HG03520 (cell line): ENCODE measurements around the gene NUP188.

Experiments used
- ATAC-seq: cut with Tn5 transposase; IDR thresholded peaks from one replicate; pipeline ENCODE4 v1.9.1; 2021; ENCODE audit warnings: mild to moderate bottlenecking, moderate library complexity; ENCODE audit not compliant: unreplicated experiment

The NUP188 gene, protein sequence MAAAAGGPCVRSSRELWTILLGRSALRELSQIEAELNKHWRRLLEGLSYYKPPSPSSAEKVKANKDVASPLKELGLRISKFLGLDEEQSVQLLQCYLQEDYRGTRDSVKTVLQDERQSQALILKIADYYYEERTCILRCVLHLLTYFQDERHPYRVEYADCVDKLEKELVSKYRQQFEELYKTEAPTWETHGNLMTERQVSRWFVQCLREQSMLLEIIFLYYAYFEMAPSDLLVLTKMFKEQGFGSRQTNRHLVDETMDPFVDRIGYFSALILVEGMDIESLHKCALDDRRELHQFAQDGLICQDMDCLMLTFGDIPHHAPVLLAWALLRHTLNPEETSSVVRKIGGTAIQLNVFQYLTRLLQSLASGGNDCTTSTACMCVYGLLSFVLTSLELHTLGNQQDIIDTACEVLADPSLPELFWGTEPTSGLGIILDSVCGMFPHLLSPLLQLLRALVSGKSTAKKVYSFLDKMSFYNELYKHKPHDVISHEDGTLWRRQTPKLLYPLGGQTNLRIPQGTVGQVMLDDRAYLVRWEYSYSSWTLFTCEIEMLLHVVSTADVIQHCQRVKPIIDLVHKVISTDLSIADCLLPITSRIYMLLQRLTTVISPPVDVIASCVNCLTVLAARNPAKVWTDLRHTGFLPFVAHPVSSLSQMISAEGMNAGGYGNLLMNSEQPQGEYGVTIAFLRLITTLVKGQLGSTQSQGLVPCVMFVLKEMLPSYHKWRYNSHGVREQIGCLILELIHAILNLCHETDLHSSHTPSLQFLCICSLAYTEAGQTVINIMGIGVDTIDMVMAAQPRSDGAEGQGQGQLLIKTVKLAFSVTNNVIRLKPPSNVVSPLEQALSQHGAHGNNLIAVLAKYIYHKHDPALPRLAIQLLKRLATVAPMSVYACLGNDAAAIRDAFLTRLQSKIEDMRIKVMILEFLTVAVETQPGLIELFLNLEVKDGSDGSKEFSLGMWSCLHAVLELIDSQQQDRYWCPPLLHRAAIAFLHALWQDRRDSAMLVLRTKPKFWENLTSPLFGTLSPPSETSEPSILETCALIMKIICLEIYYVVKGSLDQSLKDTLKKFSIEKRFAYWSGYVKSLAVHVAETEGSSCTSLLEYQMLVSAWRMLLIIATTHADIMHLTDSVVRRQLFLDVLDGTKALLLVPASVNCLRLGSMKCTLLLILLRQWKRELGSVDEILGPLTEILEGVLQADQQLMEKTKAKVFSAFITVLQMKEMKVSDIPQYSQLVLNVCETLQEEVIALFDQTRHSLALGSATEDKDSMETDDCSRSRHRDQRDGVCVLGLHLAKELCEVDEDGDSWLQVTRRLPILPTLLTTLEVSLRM (N-terminal part only)

DNA sequence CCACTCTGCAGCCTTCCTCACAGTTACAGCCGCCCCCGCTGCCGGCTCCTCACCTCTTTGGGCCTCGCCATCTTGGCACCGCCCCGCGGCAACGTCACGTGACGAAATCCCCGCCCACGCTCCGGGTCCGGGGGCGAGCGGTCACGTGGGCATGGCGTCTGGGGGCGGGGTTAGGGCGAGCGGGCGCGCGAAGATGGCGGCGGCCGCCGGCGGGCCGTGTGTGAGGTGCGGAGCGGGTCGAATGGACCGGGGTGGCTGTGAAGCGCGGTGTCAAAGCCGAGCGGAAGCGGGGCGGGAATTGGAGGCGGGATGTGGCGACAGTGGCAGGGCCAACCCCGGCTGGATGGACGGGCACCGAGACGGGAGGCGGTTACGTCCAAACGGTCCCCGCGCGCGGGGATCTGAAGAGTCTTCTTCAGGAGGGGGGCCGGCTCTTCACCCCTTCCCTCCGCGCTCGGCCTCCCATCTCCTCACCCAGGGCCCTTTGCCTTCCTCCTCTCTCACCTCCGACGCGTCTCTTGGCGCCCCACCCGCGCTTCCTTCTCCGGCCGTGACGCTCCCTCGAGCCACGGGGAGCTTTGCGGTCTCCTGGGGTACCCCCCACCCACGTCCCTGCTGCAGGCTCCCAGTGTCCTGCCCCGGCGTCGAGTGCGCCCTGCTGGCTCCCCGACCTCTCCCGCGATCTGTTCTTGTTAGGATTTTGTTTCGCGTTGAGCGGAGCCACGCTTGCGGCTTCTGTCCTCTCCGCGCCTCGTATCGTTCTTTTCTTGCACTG is at the start of gene NUP188, which contains the start of gene DOLK:
TSS of gene NUP188 (plus strand) at position 173 of the 775 bp plus-strand sequence. CDS start at position 194, 21 bp downstream.
TSS of gene DOLK (minus strand) at position 77 of the 775 bp plus-strand sequence. CDS start 300 bp downstream, outside the sequence.
- ATAC-seq: peak; percentile 59

DNA sequence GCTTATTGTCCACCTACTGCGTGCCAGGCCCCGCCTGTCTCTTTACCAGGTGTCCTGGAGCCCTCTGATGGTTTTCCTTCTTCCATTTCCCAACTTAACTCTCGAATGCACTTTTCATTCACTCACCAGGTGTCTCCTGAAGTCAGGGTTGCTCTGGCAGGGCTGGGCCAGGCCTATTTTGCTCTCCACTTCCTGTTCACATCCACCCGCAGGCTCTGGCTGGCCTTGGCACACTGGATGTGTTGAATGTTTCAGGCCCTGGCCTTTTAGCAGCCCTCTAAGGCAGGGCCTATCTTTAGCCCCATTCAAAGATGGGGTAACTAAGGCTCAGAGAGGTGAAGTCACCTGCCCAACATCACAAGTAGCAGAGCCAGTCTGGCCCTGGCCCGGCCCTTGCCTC is 49.1 kb upstream of the NUP188 start:
- no peak for ATAC-seq

DNA sequence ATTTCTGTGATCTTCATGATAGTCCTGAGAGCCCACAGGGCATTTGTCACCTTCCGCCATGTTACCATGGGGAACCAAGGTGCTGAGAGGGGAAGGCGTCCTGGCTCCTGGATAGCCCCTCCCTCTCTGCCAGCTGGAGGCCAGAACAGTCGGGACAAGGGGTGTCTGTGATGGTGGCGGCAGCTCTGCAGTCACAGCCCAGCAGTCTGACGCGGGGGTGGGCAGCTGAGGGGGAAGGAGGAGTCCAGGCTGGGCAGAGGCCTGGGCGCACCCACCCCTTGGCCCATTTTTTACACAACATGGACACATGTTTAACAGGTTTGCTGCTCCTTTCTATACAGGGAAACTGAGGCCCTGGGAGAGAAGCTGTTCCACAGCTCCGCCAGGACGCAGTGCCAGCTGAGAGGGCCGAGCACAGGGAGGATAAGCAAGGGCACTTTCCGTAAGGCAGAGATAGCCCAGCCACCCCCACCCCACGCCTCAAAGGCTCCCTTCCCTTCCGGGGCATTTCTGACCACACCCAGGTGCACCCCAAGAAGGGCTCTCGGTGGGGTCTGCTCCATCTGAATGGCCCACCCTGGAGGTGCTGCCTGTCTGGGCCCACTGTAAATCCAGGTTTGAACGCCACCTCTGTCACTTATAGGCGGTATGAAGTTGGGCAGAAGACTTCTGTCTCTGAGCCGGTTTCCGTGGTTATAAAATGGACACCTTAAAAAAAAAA is 48.5 kb upstream of the NUP188 start:
- ATAC-seq: no peak

DNA sequence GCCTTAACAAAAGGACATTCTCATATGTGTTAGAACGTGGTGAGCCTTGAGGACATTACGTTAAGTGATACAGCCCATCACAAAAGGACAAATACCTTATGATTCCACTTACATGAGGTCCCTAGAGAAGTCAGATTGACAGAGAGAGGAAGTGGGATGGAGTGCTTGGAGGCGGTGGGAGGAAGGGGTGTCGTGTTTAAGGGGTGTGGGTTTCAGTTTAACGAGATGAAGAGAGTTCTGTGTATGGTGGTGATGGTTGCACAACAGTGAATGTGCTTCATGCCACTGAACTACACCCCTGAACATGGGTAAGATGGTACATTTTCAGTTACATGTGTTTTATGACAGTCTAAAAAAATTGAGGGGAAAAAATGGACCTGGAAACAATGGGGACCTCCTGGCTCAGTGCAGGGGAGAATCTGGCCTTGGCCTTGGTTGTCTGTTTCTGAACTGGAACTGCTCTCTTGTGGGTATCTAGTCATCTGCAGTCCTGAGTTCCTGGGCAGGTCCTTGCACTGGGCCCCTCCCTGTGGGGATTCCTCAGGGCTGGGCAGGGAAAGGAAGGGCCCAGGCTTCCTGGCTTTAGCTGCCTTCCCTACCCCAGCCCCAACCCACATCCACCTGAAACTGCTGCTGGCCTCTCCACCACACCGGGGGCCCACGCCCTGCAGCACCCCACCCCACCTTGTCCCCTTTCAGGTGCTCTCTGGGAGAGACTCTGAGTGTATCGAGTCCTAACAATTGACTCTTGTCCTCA is 47.8 kb upstream of the NUP188 start:
- ATAC-seq: no peak

DNA sequence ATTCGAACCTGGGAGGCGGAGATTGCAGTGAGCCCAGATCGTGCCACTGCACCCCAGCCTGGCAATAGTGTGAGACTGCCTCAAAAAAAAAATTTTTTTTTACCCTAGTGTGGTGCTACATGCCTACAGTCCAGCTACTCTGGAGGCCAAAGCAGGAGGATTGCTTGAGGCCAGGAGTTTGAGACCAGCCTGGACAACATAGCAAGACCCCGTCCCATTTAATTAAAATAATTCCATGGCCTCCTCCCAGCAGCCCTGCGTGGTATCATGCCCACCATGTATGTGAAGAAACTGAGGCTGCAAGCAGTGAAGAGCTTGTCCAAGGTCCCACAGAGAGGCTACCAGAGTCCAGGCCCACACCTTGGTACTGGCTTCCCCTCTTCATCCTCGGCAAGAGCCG is 46.1 kb upstream of the NUP188 start:
- no peak for ATAC-seq

DNA sequence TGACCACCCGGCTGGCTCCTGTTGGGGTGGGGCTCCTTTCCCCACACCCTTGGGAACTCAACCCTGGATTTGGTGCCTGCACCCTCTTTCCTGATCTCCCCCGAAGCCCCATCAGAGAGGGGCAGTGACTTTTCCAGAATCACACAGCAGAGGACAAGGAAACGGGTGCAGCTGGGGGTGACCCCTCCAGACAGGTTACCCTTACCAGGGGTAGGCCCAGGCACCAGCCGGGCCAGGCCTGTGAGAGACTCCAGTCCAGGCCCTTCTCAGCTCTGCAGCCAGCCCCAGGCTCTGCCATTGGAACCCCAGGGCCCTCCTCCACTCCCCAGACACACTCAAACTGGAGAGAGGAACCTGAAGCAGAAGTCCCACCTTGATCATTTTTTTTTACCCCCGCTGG is 45.7 kb upstream of the NUP188 start:
- no peak for ATAC-seq

DNA sequence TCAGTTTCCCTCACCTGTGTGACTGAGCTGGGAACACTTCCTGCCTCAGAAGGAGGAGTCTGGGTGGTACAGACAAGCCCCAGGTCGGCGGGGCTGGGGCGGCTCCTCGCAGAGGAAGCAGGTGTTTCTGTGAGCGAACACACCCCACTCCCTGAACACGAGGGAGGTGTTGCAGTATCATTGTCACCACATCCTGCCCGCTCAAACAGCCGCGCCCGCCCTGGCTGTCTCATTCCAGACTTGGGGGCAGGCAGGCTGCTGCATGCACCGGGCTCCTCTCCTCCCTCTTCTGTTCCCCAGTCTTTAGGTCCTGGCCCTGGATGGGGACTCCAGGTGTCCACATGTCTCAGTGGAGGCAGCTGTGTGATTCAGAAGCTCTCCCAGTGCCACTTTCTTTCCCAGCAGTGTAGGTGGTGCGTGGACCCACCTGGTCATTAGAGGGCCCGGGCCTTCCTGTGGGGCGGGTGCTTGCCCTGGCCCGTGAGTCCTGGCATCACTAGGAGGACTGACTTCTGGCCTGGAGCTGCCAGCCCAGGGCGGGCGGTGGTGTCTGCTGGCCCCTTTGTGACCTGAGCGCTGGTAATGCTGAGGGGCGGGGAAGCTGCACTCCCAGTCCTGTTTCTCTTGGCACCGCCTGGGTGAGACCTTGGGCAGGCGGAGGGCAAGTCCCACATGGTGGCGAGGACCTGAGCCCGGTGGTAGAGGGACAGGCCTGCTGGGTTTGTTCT is 45.0 kb upstream of the NUP188 start:
- peak; percentile 69 for ATAC-seq

DNA sequence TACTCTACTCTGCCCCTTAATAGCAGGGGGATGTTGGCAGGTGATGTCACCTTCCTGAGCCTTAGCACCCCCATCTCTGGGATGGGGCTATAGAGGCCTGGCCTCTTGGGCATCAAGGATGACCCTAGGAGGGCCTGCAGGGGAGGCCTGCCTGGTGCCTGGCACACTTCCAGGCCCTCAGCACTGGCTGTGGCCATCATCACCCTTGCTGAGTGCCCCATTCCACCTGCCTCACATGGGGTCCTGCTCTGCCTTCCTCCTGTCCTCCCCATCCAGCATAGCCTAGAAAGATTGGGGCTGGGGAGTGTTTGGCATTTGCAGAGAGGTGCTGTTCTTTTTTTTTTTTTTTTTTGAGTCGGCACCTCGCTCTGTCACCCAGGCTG is 44.4 kb upstream of the NUP188 start:
- no peak for ATAC-seq

DNA sequence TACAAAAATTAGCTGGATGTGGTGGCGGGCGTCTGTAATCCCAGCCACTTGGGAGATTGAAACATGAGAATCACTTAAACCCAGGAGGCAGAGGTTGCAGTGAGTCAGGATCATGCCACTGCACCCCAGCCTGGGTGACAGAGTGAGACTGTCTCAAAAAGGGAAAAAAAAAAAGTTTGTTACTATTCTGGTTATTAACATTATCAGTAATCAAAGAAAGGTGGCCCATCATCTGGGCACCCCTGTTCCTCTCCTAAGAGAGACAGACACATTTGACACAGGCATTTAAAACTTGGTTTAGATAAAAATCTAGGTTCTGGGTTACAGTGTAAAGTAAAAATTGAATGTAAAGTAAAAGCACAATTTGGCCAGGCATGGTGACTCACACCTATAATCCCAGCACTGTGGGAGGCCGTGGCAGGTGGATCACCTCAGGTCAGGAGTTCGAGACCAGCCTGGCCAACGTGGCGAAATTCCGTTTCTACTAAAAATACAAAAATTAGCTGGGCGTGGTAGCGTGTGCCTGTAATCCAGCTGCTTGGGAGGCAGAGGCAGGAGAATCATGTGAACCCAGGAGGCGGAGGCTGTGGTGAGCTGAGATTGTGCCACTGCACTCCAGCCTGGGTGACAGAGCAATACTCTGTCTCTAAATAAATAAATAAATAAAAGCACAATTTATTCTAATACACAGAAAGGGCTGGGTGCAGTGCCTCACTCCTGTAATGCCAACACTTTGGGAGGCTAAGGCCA is 43.5 kb upstream of the NUP188 start:
- no peak for ATAC-seq

DNA sequence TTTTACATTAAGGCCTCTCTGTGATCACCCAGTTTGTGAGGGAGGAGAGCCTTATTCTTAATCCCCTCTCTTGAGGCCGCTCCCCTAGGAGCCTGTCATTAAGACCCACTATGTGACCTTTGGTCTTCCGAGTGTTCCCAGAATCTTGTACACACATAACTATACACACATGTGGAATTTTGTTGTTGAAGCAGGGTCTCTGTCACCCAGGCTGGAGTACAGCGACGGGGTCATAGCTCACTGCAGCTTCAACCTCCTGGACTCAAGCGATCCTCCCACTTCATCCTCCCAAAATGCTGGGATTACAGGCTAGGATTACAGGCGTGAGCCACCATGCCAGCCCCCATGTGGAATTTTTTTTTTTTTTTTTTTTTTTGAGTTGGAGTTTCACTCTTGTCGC is 41.5 kb upstream of the NUP188 start:
- no peak for ATAC-seq

DNA sequence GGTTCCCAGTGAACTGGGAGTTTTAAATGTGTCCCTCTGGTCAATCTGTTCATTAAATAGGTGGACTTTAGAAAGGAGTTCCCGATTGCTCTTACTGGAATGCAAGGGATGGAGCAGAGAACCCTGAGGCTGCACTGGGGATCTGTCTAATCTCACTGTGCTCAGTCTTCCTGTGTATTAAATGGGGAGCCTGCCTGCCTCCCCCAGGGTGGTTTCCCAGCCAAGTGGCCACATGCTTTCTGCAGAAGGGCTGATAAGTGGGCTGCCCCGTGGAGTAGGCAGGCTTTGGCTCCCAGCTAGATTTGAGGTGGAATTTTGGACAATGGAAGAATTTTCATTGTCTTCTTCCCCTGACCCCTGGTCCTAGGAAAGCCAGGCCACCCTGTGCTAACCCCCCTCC is 40.8 kb upstream of the NUP188 start:
- no peak for ATAC-seq

DNA sequence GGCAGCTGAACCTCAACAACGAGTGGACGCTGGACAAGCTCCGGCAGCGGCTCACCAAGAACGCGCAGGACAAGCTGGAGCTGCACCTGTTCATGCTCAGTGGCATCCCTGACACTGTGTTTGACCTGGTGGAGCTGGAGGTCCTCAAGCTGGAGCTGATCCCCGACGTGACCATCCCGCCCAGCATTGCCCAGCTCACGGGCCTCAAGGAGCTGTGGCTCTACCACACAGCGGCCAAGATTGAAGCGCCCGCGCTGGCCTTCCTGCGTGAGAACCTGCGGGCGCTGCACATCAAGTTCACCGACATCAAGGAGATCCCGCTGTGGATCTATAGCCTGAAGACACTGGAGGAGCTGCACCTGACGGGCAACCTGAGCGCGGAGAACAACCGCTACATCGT is 39.1 kb upstream of the NUP188 start:
- no peak for ATAC-seq

DNA sequence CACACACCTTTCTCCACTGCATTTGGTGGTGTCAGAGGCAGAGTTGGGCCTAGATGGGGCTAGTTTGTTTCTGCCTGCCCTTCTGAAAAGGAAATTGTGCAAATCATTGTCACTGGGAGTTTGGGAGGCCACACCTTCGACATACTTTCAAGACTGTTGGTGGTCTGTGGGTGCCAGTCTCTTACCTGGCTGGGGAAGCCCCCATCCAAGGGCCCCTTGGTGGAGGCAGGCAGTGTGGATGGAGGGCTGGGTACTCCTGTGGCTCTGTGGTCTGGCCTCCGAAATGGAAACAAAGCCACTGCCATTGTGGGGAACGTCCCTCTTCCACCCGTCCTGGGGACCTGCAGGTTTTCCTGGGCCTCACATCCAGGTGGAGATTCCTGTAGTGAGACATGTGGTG is 37.6 kb upstream of the NUP188 start:
- ATAC-seq: no peak

DNA sequence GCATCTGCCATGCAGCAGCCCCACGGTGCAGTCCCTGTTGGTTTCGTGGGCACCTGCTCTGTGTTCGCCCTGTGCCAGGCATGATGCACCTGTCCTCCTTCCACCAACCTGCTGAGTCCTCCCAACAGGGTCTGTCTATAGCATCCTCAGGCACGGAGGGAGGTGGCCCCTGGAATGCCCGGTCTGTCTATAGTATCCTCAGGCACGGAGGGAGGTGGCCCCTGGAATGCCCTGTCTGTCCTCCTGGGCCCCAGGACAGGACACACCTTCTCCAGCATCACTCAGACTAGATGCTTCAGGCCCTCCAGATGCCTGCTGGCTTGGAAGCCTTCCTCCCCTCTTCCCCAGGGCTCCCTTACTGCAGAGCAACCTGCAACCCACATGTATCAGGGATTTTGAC is 36.6 kb upstream of the NUP188 start:
- ATAC-seq: no peak

DNA sequence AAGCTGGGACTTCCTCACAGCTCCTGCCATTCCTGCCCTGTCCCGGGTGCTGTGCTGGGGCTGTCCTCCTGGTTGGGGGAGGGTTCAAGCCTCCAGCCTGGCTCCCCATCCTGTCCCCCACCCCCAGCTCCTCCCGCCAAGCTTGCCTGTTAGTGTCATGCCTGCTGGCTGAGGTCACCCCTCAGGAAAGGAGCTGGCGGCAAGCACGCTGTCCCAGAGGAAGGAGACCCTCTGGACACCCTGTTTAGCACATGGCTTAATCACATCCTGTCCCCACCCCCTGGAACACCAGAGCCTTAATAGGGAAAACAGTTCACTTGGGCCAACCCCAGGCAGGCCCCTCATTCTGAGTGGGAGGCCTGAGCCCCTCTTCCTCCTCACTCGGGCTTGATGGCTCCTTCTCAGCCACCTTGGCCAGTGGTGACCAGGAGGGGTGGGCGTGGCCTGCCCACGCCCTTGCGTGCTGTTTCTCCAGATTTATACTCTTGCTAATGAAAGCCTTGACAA is 35.9 kb upstream of the NUP188 start:
- ATAC-seq: no peak

DNA sequence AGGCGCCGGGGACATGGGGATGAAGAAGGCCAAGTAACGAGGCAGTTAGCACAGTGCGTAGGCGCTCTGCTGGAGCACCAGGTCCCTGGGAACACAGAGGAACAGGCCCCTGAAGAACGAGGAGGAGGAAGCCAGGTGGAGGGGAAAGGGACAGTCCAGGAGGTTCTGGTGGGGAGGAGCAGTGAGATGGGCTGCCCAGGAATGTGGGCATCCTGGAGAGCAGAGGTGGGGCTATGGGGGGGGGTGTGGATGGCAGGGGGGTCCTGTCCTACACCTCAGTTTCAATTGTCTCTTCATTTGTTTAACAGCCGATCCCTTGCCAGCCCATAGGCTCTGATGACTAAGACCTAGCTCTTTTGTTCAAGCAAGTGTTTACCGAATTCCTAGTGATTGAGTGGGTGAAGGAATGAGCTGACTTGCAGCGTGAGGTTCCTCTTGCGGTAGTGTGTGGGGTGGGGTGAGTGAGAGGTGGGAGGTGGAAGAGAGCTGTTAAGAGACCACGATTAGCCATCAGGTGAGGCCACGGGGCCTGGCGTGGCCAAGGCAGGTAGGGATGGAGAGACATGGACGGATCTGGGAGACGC is 35.1 kb upstream of the NUP188 start:
- ATAC-seq: no peak
